H54 (cell line): Measurements from ENCODE around the gene CC2D2B.

Source experiments
- DNase-seq: peaks from one replicate; pipeline ENCODE4 v3.0.0; 2011; ENCODE audit warnings: low spot score, mixed read lengths; ENCODE audit not compliant: insufficient read length
- FAIRE-seq: peaks from 3 replicates; lab custom pipeline; 2011; peaks lifted over from hg19 to GRCh38; lab: Jason Lieb, UNC
- POLR2A ChIP-seq: IDR thresholded peaks from 2 replicates; pipeline ENCODE4 v1.6.1; 2011; ENCODE audit warnings: low read depth, mild to moderate bottlenecking, low read length

The CC2D2B gene

GRCh38 chr10:96049340-96049739 lies 141.6 kb downstream of the CC2D2B start:
- DNase-seq (no peak), FAIRE-seq (no peak)
- no peak for TF ChIP-seq POLR2A

- TF ChIP-seq POLR2A = no peak
- DNase-seq = no peak
- FAIRE-seq = no peak
Observed at GRCh38 chr10:96053985-96054384, 146.2 kb downstream of the CC2D2B start.

GRCh38 chr10:96056787-96057186 lies 149.0 kb downstream of the CC2D2B start:
- no peak for DNase-seq
- FAIRE-seq = no peak
- no peak for TF ChIP-seq POLR2A

- no peak for FAIRE-seq
- no peak for DNase-seq
- no peak for TF ChIP-seq POLR2A
Observed at GRCh38 chr10:96061232-96061631, 153.5 kb downstream of the CC2D2B start.

GRCh38 chr10:96072674-96073073 lies 164.9 kb downstream of the CC2D2B start:
- TF ChIP-seq POLR2A = no peak
- DNase-seq = no peak
- no peak for FAIRE-seq

- peak; percentile 13 for DNase-seq
- peak; percentile 55 for FAIRE-seq
- TF ChIP-seq POLR2A = no peak
Observed at GRCh38 chr10:96073722-96074121, 165.9 kb downstream of the CC2D2B start.

- no peak for DNase-seq
- FAIRE-seq = no peak
Observed at GRCh38 chr10:96074776-96075175, 167.0 kb downstream of the CC2D2B start.

GRCh38 chr10:96075977-96076376 lies 168.2 kb downstream of the CC2D2B start:
- TF ChIP-seq POLR2A = no peak
- DNase-seq (no peak), FAIRE-seq (no peak)

More at GRCh38 chr10:96074776-96075175, 167.0 kb downstream of the CC2D2B start:
- no peak for TF ChIP-seq POLR2A

GRCh38 chr10:96077156-96077555 lies 169.4 kb downstream of the CC2D2B start:
- TF ChIP-seq POLR2A = no peak
- FAIRE-seq (no peak), DNase-seq (no peak)

- FAIRE-seq (no peak), DNase-seq (no peak)
- TF ChIP-seq POLR2A = no peak
Observed at GRCh38 chr10:96082153-96082552, 174.4 kb downstream of the CC2D2B start.
